Tibial nerve (tissue), 4 donors: Measurements from ENCODE around the gene SPDYE5.

ENCODE experiments used
- EP300 ChIP-seq, 2 donors: sonication (generic); formaldehyde crosslinking; IDR thresholded peaks; one replicate each; pipeline ENCODE4 v1.6.1; 2017; ENCODE audit warnings: antibody characterized with exemption in 2 of 2, mild to moderate bottlenecking in 1 of 2
- TF ChIP-seq, protein P1 (sequence below), 5 experiments: fragments of 200-600 bp in 3 of 5; fragments of 450-650 bp in 2 of 5; sonication (generic) in 3 of 5; IDR thresholded peaks; one replicate each; pipeline ENCODE4 v1.5.1; 2016 to 2019; ENCODE audit warnings: antibody characterized with exemption in 5 of 5, mild to moderate bottlenecking in 3 of 5, moderate library complexity in 2 of 5

DNA sequence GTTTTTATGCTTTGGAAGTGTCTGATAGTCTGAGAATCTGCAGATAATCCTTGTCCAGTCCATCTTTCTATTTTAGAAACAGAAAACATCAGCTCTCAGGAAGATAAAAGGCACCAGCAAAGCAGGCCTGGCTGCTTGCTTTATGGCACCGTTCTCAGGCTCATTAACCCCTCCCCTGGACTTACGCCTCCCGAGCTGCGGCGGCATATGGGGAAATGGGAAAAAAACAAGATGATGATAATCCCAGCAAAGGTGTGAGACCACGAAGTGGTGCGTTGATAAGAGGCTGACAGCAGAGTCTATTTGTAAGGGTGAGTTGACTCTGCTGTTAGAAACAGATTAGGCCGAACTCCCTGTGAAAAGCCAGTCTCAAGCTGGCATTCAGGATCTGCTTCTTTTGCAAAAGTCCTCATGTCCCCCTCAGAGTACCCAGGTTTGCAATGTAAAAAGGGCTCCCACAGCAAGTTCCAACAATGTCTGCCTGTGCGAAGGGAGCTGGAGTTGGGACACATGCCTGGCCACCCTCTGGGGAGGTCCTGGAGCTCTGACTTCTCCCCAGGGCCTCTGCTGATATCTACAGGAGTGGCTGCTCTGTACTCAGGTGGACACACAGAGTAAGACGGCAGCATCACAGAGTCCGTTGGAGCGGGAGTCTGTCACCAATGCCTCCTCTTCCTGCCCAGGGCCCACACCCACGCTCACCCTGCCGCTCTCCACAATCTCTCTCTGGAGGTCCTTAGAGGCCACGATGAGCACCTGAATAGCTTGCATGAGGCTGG is 54.3 kb downstream of the SPDYE5 start:
- TF ChIP-seq EP300 (IDR thresholded peaks at IDR 0.05), result no peak
- TF ChIP-seq, protein P1, sequence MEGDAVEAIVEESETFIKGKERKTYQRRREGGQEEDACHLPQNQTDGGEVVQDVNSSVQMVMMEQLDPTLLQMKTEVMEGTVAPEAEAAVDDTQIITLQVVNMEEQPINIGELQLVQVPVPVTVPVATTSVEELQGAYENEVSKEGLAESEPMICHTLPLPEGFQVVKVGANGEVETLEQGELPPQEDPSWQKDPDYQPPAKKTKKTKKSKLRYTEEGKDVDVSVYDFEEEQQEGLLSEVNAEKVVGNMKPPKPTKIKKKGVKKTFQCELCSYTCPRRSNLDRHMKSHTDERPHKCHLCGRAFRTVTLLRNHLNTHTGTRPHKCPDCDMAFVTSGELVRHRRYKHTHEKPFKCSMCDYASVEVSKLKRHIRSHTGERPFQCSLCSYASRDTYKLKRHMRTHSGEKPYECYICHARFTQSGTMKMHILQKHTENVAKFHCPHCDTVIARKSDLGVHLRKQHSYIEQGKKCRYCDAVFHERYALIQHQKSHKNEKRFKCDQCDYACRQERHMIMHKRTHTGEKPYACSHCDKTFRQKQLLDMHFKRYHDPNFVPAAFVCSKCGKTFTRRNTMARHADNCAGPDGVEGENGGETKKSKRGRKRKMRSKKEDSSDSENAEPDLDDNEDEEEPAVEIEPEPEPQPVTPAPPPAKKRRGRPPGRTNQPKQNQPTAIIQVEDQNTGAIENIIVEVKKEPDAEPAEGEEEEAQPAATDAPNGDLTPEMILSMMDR (IDR thresholded peaks at IDR 0.05), result no peak
